ENCODE results near the gene BRS3.
"Not testable (repeated sequence)": the region's sequence is repeated elsewhere in the genome, so short reads cannot be mapped to it uniquely, and the experiment has no call there.

Gene BRS3

DNA sequence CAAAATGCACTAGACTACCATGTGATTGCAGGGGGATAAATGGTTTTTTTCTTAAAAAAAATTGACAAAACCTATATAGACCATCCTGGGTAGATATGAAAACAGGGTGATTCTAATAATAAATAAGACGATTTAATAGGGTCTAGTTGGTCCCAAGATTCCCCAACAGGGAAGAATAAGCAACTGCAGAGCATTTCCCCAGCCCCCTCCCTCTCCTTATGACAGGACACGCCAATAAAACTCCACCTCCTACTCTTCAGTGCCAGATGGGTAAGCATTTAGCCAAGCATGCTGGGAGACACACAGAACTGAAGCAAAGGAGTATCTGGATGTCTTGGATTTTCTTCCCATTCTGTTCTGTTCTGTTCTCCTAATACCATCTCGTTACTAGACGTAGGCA, at the start of gene BRS3:
TSS of gene BRS3 (plus strand) at position 301 of the 400 bp plus-strand sequence. CDS start 168 bp downstream, outside the sequence.
- no peak for DNase-seq (ENCODE audit: low read depth in 2 of 2)

DNA sequence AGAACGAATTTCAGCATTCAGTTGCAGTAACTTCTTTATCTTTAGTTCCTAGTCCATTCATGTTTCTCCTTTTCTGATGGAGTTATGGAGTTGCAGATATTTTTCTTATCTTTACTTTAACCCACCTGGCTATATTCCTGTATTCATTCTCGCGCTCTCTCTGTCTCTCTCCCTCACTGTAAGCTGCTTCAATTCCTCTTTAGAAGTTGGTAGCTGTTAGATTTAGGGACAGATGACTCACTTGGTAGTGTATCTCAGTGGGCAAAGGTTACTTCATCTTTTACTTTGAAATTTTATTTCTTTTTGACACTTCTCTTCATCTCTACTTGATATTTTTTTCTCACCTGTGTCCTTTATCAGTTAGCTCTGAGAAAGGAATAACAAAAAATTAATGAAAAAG, 49.6 kb upstream of the BRS3 start:
- DNase-seq (ENCODE audit: low read depth in 2 of 2), result no peak

- not testable (repeated sequence) for DNase-seq (ENCODE audit: low read depth in 2 of 2)
These were observed 42.1 kb upstream of the BRS3 start for GRCh38 chrX:136445674-136446073.

DNA sequence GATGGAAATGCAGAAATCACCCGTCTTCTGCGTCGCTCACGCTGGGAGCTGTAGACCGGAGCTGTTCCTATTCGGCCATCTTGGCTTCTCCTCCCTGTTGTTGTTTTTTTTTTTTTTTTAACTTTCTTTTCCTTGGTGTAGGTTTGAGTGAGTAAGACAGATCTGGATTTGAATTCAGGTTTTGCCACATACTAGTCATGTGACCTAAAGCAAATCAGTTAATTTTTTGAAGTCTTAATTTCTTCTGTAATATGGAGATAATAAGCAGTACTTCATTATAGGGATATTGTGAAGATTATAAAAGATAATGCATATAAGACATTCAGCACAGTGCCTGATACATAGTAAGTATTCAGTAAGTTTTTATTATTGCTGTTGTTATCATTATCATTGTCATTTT, 41.5 kb upstream of the BRS3 start:
- no peak for DNase-seq (ENCODE audit: low read depth in 2 of 2)

GRCh38 chrX:136447308-136447707, 40.4 kb upstream of the BRS3 start:
- no peak for DNase-seq (ENCODE audit: low read depth in 2 of 2)

DNA sequence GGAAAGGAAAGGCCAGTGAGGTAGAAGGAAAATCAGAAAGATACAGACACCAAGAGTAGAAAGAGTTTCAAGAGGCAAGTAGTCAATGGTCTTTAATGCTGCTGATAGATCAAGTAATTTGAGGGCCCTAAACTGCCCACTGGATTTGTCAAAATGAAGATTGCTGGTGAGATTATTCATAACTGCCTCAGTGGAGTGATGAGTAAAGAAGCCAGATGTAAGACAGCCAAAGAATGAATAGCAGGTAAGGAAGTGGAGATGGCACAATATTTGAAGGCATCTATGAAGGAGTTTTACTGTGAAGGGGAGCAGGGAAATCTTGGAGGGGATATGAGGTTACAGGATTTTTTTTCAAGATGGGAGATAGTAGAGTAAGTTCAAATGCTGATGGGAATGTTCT, 39.8 kb upstream of the BRS3 start:
- DNase-seq (ENCODE audit: low read depth in 2 of 2), result no peak

GRCh38 chrX:136450050-136450830, 37.5 kb upstream of the BRS3 start:
- no peak for DNase-seq (ENCODE audit: low read depth in 2 of 2)

DNA sequence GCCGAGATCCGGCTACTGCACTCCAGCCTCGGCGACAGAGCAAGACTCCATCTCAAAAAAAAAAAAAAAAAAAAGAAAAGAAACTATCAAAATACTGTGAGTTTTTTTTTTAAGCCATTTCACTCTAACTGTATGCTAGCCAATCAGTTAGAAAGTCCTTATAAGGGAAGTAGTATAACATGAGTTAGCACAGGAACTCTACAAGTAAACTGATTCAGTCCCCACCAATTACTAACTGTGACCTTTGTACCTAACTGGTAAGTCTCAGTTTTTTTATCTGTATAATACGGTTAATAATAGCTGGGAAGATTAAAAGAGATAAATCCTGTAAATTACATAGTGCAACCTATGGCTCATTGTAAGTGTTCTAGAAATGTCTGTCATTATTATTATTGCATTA, 35.1 kb upstream of the BRS3 start:
- no peak for DNase-seq (ENCODE audit: low read depth in 2 of 2)

DNA sequence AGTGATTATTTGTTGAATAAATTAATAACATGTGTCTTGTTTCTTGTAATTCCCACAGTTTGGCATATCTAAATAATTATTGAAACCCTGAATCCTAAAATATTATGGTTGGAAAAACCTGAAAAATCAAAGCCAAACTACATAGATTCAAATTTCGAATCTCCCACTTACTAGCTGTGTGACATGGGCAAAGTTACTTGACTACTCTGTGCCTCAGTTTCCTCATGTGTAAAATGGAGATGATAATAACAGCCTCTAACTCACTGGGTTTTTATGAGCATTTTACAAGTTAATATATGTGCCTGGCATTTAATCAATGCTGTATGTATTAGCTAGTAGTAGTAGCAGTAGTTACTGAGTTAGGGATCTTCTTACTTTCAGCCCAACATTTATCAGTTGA, 34.6 kb upstream of the BRS3 start:
- no peak for DNase-seq (ENCODE audit: low read depth in 2 of 2)

DNA sequence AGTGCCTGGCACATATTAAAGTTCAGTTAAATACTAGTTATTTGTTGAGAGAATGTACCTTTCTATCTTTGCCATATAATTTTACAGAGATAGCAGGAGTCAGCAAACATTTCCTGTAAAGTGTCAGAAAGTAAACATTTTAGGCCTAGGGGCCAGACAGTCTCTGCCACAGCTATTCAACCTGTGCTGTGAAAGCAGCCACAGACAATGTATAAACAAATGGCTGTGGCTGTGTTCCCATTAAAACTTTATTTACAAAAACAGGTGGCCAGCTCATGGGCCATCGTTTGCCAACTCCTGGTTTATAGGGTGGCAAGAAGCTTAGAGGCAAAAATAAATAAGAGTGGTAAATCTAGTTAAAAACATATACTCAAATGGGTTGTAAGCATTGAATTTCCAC, 34.0 kb upstream of the BRS3 start:
- DNase-seq (ENCODE audit: low read depth in 2 of 2), result no peak

GRCh38 chrX:136456133-136456532, 31.6 kb upstream of the BRS3 start:
- DNase-seq (ENCODE audit: low read depth in 2 of 2), result no peak

DNA sequence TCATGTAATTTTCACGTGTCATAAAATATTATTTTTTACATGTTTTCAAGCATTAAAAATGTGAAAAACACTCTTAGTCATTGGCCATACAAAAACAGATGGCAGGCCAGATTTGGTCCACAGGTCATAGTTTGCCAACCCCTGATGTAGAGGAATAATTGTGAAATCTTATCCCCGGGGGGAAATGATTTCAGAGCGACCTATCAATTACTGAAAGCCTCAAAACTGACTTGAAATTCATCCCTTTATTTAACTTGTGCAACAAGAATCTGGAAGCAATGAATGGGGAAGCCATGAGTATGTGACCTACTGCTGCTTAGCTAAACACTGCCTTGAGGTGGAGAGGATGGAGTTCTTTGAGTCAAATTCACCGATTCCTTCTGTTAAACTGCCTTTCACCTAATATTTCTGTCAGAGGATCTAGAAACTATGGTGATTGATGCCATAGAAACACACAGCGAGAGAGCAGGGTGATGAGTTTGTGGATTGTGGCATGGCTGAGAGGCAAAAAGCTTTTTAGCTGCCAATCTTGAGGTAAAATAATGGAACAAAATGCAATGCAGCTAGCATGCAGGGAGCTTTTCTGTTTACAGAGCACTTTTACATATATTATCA, 30.3 kb upstream of the BRS3 start:
- no peak for DNase-seq (ENCODE audit: low read depth in 2 of 2)

DNA sequence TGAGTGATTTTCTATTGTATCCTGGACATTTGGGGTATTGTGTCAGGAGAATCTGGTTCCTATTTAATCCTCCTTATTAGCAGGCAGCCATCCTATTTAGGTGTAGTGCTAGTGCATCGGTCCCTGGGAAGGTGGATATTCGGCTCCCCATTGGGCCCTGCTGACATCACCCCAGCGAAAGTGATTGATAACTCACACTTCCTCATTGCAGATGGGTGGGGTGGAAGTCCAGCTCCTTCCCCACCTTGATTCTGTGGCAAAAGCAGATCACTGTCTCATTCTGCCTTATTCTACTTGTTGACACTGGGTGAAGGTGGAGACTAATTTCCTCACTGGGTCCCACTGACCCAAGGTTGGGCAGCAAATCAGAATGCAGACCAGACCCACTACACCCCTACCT, 23.2 kb upstream of the BRS3 start:
- no peak for DNase-seq (ENCODE audit: low read depth in 2 of 2)

GRCh38 chrX:136467303-136467702, 20.4 kb upstream of the BRS3 start:
- no peak for DNase-seq (ENCODE audit: low read depth in 2 of 2)

GRCh38 chrX:136468391-136469103, 19.2 kb upstream of the BRS3 start:
- no peak for DNase-seq (ENCODE audit: low read depth in 2 of 2)

DNA sequence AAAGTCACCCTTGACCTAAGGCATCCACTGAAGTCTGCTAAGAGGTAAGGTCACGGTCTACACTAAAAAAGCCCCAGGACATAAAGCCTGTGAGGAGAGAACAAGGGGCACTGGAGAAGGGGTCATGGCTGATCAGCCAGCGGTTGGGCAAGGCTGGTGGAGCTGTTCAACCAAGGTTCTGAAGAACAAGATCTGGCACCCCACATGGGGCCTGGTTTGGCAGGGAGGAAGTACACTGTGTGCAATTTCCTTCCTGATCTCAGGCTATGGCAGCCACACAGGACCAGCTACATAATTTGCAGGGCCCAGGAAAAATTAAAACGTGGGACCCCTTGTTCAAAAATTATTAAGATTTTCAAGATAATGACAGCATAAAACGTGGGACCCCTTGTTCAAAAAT, 14.1 kb upstream of the BRS3 start:
- DNase-seq (ENCODE audit: low read depth in 2 of 2), result no peak

GRCh38 chrX:136475236-136475635, 12.5 kb upstream of the BRS3 start:
- no peak for DNase-seq (ENCODE audit: low read depth in 2 of 2)

DNA sequence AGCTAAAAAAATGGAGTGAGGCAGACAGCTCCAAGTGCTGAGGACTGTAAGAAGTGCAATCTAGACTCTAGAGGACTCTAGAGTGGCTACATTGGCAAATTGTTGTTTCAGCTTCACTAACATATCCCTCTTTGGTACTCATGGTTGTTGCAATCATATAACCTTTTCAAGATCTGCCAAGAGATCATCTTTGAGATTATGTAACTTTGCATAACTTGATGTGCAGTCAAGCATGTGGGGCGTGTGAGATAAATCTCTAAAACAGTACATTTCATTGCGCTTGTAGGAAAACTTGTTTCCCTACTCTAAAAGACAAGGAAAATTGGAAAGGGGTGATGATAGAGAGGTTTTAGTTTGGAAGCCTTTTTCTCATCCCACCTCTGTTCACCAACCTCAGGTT, 11.2 kb upstream of the BRS3 start:
- DNase-seq (ENCODE audit: low read depth in 2 of 2), result no peak

DNA sequence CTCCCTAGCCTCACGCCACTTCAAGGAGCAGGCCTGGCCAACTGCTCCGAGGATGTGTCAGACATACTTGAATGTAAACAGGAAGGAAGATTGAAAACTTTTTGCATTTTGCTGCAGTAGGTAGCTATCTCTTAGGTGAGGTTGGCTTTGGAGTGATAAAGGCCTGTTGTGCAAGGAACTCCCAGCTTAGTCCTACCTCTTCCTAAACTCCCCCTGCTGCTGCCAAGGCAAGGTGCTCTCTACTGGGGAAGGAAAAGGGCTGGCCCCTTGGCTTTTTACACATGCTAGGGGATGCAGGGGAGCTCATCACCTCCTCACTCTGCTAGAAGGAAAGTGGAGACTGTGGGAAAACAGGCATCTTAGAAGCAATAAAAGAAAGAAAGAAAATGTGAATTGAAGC, 10.7 kb upstream of the BRS3 start:
- no peak for DNase-seq (ENCODE audit: low read depth in 2 of 2)

- DNase-seq (ENCODE audit: low read depth in 2 of 2), result no peak
These were observed 7.4 kb upstream of the BRS3 start for GRCh38 chrX:136480383-136480782.

- DNase-seq (ENCODE audit: low read depth in 2 of 2), result no peak
These were observed 959 bp downstream of the BRS3 start for GRCh38 chrX:136488706-136489105.

GRCh38 chrX:136491832-136492231, 4.1 kb downstream of the BRS3 start:
- no peak for DNase-seq (ENCODE audit: low read depth in 2 of 2)

GRCh38 chrX:136493011-136493410, 5.3 kb downstream of the BRS3 start:
- no peak for DNase-seq (ENCODE audit: low read depth in 2 of 2)
